CD4-positive, alpha-beta memory T cell (primary cell): Measurements from ENCODE around the gene SLC25A1. TPM values are rescaled to one million over a fixed set of nuclear protein-coding genes. Genes with fewer than 3 reads are reported as not detected.

Experiments used
- CTCF ChIA-PET: fragments of 350-600 bp; sonication (Branson Sonifier 250); formaldehyde crosslinking; loops from one replicate; lab custom pipeline; 2021; ENCODE audit warnings: inconsistent platforms; ENCODE audit not compliant: partially characterized antibody; lab: Charles Lee
- POLR2A ChIA-PET: fragments of 350-600 bp; sonication (Branson Sonifier 250); formaldehyde crosslinking; loops from one replicate; lab custom pipeline; 2021; ENCODE audit not compliant: partially characterized antibody; lab: Charles Lee
- DNase-seq, 5 donors: peaks; one replicate each; pipeline versions ENCODE4 v3.0.0 to v3.0.0-alpha.2; 2020 to 2022; ENCODE audit warnings: mixed read lengths in 1 of 5
- H3K27ac ChIP-seq: one replicate; pipeline ENCODE4 v1.7.0; 2013; ENCODE audit warnings: low read depth, low read length
- H3K27me3 ChIP-seq: 2 replicates; pipeline ENCODE4 v1.7.0; 2013; ENCODE audit warnings: mild to moderate bottlenecking, low read length, moderate library complexity; ENCODE audit not compliant: insufficient read depth
- H3K36me3 ChIP-seq: 2 replicates; pipeline ENCODE4 v1.7.0; 2013; ENCODE audit warnings: mild to moderate bottlenecking, low read length, moderate library complexity; ENCODE audit not compliant: insufficient read depth
- H3K4me1 ChIP-seq: 2 replicates; pipeline ENCODE4 v1.7.0; 2013; ENCODE audit warnings: mild to moderate bottlenecking, low read length, moderate library complexity; ENCODE audit not compliant: insufficient read depth
- H3K4me3 ChIP-seq, 2 donors: one replicate each; pipeline ENCODE4 v1.7.0; 2013; ENCODE audit warnings: low read length in 2 of 2, mild to moderate bottlenecking in 1 of 2
- H3K9me3 ChIP-seq, 2 donors: one replicate each; pipeline ENCODE4 v1.7.0; 2013; ENCODE audit warnings: low read length in 2 of 2, control low read depth in 1 of 2; ENCODE audit not compliant: control insufficient read depth in 1 of 2
- H3K27ac Mint-ChIP-seq, 7 donors: one replicate each; pipeline ENCODE4 v1.8.0; 2020 to 2021; ENCODE audit warnings: mixed read lengths in 7 of 7, mild to moderate bottlenecking in 6 of 7, inconsistent platforms in 3 of 7, moderate library complexity in 3 of 7
- H3K27me3 Mint-ChIP-seq, 2 donors: one replicate each; pipeline ENCODE4 v1.8.0; 2020 to 2021; ENCODE audit warnings: mixed read lengths in 2 of 2
- H3K36me3 Mint-ChIP-seq, 2 donors: one replicate each; pipeline ENCODE4 v1.8.0; 2020 to 2021; ENCODE audit warnings: mixed read lengths in 2 of 2, inconsistent platforms in 1 of 2, mild to moderate bottlenecking in 1 of 2
- H3K4me1 Mint-ChIP-seq, 4 donors: one replicate each; pipeline ENCODE4 v1.8.0; 2020 to 2021; ENCODE audit warnings: mixed read lengths in 4 of 4, mild to moderate bottlenecking in 1 of 4
- H3K4me3 Mint-ChIP-seq, 8 donors: one replicate each; pipeline ENCODE4 v1.8.0; 2020 to 2021; ENCODE audit warnings: mixed read lengths in 8 of 8, mild to moderate bottlenecking in 7 of 8, moderate library complexity in 6 of 8, inconsistent platforms in 3 of 8
- H3K9me3 Mint-ChIP-seq, 8 donors: one replicate each; pipeline ENCODE4 v1.8.0; 2020 to 2021; ENCODE audit warnings: mixed read lengths in 8 of 8, mild to moderate bottlenecking in 5 of 8, inconsistent platforms in 3 of 8, moderate library complexity in 1 of 8
- intact Hi-C: fragments of 100-400 bp; cut with micrococcal nuclease; formaldehyde crosslinking; loops from one replicate; pipeline ENCODE4 v1.15.1; 2023
- polyA plus RNA-seq, 2 donors: library from polyadenylated mRNA; unstranded; fragments of 300-500 nt; fragmentation: Illumina TruSeq; gene quantifications; one replicate each; pipeline ENCODE4 v1.2.3, GENCODE V29; 2021
- total RNA-seq, 2 experiments: library from RNA; stranded (reverse); gene quantifications; one replicate each; pipeline ENCODE4 v1.2.3, GENCODE V29; 2021

SLC25A1 gene
- total and polyA plus RNA-seq, 4 experiments from 2014 or later: 35.5 to 64.9 (median 39.9) TPM

DNA sequence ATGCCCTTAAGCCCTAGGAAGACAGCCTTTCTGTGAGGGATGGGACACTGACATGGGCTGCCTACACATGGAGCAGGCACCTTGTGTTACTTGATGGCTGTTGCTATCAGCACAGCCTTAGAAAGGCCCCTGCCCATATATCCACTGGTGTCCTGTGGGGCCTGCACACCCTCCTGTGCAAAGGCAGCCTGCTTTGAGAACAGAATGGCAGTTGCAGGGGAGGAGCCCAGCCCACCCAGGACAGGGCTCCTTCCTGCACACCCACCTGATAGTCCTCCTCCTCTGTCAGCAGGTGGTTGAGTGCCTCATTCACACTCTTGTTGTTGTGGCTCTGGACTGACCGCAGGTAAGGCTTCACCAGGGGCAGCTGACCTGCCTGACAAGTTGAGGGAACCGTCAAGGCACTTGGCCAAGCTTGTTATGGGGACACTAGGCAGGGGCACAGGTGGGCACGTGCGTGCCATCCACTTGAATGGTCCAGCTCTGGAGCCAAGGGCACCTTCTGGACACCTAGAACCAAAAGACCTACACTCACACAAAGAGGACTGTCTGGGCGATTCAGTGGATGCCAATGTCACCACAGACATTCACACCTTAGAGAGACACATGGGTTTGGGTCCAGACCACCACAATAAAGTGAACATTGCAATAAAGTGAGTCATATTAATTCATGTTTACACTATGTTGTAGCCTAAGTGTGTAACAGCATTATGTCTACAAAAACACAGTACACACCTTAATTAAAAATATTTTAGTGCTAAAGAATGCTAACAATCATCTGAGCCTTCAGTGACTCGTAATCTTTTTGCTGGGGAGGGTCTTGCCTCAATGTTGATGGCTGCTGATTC is 9.4 kb upstream of the SLC25A1 start:
- H3K36me3 Mint-ChIP-seq: no peaks in the 10 kb centered on the region
- Histone ChIP-seq H3K36me3 (no peaks in the 10 kb centered on the region), H3K4me1 (no peaks in the 10 kb centered on the region), H3K4me3 (no peak overlapping the region), H3K9me3 (no peaks in the 10 kb centered on the region), H3K27ac (no peak overlapping the region), H3K27me3 (no peaks in the 10 kb centered on the region)
- no peak overlapping the region for H3K4me3 Mint-ChIP-seq
- intact Hi-C loops: no loop called here
- DNase-seq: no peak
- H3K27me3 Mint-ChIP-seq: no peaks in the 10 kb centered on the region
- no peak overlapping the region for H3K27ac Mint-ChIP-seq
- H3K9me3 Mint-ChIP-seq: no peaks in the 10 kb centered on the region
- ChIA-PET CTCF (no interaction called here), POLR2A (no interaction called here)
- no peaks in the 10 kb centered on the region for H3K4me1 Mint-ChIP-seq

DNA sequence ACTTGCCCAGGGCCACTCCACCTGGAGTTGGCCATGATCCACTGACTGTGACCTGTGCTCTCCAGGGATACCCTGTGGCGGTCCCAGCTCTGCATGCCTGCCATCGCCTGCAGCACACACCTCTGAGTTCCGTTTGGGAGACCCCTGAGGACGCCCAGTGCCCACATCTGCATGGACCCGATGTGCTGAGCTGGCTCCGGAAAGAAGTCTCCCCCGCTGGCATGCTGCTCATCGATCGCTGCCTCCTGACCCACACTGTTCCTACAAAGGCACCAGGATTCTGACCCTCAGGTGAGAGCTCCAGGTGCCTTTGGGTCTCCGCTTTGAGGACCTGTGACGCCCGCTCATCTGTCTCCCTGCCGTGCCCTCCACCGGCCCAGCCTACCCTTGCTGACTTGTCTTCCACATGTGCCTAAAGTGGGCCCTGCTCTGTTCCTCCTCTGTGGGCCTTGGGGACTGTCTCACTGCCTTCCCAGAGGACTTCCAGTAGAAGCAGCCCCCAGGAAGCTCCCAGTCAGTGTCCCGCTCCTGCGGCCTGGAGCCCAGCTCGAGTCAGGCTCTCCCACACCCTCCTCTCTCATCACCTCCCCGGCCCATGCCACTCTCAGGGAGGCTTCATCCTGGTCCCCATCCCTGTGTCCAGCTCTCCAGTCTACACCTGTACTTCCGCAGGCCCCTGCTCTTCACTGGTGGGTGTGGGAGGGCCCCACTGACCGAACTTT is 5.9 kb upstream of the SLC25A1 start:
- H3K4me3 ChIP-seq: no peak overlapping the region
- no peaks in the 10 kb centered on the region for H3K36me3 ChIP-seq
- no peak overlapping the region for H3K27ac ChIP-seq
- ChIA-PET POLR2A (no interaction called here), CTCF (interaction anchor here (1.3 kb wide), 1 partner anchor 293 kb away, joined by 3 read pairs; no protein-coding TSS in a partner anchor)
- peaks cover 15% of the 10 kb centered on the region for H3K4me1 ChIP-seq
- Mint-ChIP-seq H3K27ac (peak overlapping the region in 1 of 7 donors; percentile 48), H3K27me3 (no peaks in the 10 kb centered on the region), H3K36me3 (no peaks in the 10 kb centered on the region), H3K4me1 (peaks cover 4 to 20% (median 11%) of the 10 kb centered on the region in 4 donors), H3K9me3 (no peaks in the 10 kb centered on the region), H3K4me3 (no peak overlapping the region)
- no peaks in the 10 kb centered on the region for H3K9me3 ChIP-seq
- intact Hi-C loops: no loop called here
- DNase-seq: no peak
- H3K27me3 ChIP-seq: no peaks in the 10 kb centered on the region

DNA sequence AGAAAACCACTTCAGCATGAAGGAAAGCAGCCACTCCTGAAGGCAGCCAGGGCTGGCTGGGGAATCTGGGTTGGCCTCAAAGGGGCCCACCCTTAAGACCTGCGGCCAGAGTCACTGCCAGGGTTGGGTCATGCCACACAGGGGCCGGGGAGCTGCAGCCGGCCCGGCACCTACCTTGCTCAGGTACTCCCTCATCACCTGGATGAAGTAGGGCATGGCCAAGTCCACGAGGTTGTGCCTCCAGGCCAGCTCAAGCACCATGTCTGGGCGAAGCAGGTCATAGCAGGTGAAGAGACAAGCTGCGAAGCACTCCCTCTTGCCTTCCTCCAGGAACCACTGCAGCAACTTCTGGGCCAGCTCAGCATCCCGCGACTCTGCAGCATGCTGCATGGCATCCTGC is 4.7 kb upstream of the SLC25A1 start:
- no peaks in the 10 kb centered on the region for H3K27me3 ChIP-seq
- Mint-ChIP-seq H3K27ac (no peak overlapping the region), H3K4me3 (no peak overlapping the region), H3K27me3 (no peaks in the 10 kb centered on the region), H3K9me3 (no peaks in the 10 kb centered on the region), H3K4me1 (peaks cover 4 to 24% (median 14%) of the 10 kb centered on the region in 4 donors), H3K36me3 (peaks cover 0 to 3% of the 10 kb centered on the region in 2 donors)
- peaks cover 21% of the 10 kb centered on the region for H3K4me1 ChIP-seq
- H3K27ac ChIP-seq: no peak overlapping the region
- intact Hi-C loops: no loop called here
- POLR2A ChIA-PET: no interaction called here
- CTCF ChIA-PET: interaction anchor here (1.3 to 1.7 kb wide), 2 partner anchors 38 to 294 kb away, joined by 3 to 6 read pairs; partner anchors contain the start of gene ESS2
- H3K36me3 ChIP-seq: no peaks in the 10 kb centered on the region
- no peak for DNase-seq
- H3K4me3 ChIP-seq: no peak overlapping the region
- no peaks in the 10 kb centered on the region for H3K9me3 ChIP-seq

DNA sequence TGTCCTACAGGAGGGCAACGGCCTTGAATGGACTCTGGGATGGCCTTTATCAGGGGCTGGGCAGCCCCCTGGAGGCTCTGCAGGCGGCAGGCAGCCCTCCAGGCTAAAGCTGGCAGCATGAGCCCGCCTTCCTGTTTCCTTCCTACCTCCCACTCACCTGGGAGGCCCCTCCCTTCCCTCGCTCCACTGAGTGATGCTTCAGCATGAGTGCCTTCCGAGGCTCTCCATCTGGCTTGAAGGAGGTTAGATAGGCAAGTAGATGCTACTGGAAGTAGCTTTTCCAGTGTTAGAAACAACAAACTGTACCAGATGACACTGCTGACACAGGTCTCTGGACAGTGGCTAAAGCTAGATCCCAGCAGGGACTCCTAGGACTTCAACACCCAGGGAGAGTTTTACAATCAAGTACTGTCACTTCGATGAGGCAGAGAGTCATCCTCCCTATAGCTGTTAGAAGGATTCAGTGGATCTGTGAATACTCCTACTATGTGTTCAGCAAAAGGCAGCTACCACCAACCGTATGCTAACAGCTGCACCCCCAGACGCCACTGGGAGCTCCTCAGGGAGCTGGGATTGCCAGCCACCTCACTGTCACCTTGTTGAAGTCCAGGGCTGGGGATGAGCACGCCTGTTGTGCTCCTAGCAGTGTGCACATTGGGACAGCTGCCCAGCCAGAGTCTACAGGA is 4.1 kb upstream of the SLC25A1 start:
- CTCF ChIA-PET: interaction anchor here (1.3 to 1.7 kb wide), 2 partner anchors 38 to 295 kb away, joined by 3 to 6 read pairs; partner anchors contain the start of gene ESS2
- Histone ChIP-seq H3K27me3 (no peaks in the 10 kb centered on the region), H3K4me3 (no peak overlapping the region), H3K36me3 (no peaks in the 10 kb centered on the region), H3K27ac (no peak overlapping the region), H3K4me1 (peaks cover 21% of the 10 kb centered on the region), H3K9me3 (no peaks in the 10 kb centered on the region)
- Mint-ChIP-seq H3K4me3 (peak overlapping the region in 1 of 8 donors; percentile 32), H3K36me3 (peaks cover 0 to 3% of the 10 kb centered on the region in 2 donors), H3K27ac (peak overlapping the region in 3 of 7 donors; percentile 35 to 43 (median 38)), H3K4me1 (peaks cover 4 to 24% (median 14%) of the 10 kb centered on the region in 4 donors), H3K9me3 (no peaks in the 10 kb centered on the region), H3K27me3 (no peaks in the 10 kb centered on the region)
- no peak for DNase-seq
- POLR2A ChIA-PET: no interaction called here
- intact Hi-C loops: no loop called here

DNA sequence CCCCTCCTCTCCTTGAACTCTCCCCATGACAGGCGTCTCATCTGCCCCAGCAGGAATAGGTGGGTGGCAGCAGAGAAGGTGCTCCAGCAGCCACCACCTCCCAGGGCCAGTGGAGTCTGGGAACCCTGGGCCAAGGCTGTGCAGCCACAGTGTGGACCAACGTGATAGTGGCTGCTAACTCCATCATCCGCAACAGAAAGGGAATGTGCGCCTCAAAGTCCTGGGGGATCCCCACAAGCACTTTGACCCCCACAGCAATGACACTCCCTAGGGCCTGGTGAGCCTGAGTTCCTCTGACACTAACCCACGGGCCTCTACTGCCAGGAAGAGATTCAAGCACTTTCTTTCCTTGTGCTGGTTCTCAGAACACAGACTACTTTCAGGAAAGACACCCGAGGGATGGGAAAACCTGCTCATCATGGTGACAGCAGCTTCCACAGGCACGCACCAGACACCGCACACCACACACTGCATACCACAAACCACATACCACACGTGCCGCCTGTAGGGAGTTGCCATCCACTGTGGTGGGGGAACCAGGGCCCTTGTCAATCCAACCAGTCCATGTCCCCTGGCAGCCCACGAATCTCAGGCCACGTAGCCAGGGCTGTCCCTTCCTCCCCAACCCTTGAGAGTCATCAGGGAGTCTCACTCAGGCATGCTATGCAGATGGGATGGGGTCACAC is 3.4 kb upstream of the SLC25A1 start:
- Histone ChIP-seq H3K4me1 (peaks cover 21% of the 10 kb centered on the region), H3K27ac (no peak overlapping the region), H3K4me3 (no peak overlapping the region), H3K36me3 (no peaks in the 10 kb centered on the region), H3K9me3 (no peaks in the 10 kb centered on the region), H3K27me3 (no peaks in the 10 kb centered on the region)
- peaks cover 4 to 24% (median 14%) of the 10 kb centered on the region in 4 donors for H3K4me1 Mint-ChIP-seq
- intact Hi-C loops: no loop called here
- peak overlapping the region in 2 of 8 donors; percentile 32 to 59 for H3K4me3 Mint-ChIP-seq
- peak overlapping the region in 5 of 7 donors; percentile 38 to 68 (median 59) for H3K27ac Mint-ChIP-seq
- no peak for DNase-seq
- no peaks in the 10 kb centered on the region for H3K9me3 Mint-ChIP-seq
- H3K36me3 Mint-ChIP-seq: peaks cover 0 to 3% of the 10 kb centered on the region in 2 donors
- ChIA-PET POLR2A (no interaction called here), CTCF (interaction anchor here (1.7 kb wide), 1 partner anchor 37 kb away, joined by 6 read pairs; the partner anchor contains the start of gene ESS2)
- H3K27me3 Mint-ChIP-seq: no peaks in the 10 kb centered on the region

- Mint-ChIP-seq H3K27ac (no peak overlapping the region), H3K4me1 (peaks cover 4 to 26% (median 14%) of the 10 kb centered on the region in 4 donors), H3K36me3 (peaks cover 0 to 3% of the 10 kb centered on the region in 2 donors), H3K9me3 (no peaks in the 10 kb centered on the region), H3K4me3 (peak overlapping the region in 1 of 8 donors; percentile 35), H3K27me3 (no peaks in the 10 kb centered on the region)
- no peak for DNase-seq
- Histone ChIP-seq H3K27me3 (no peaks in the 10 kb centered on the region), H3K9me3 (no peaks in the 10 kb centered on the region), H3K36me3 (no peaks in the 10 kb centered on the region), H3K27ac (no peak overlapping the region), H3K4me3 (no peak overlapping the region), H3K4me1 (peaks cover 21% of the 10 kb centered on the region)
- POLR2A ChIA-PET: no interaction called here
- intact Hi-C loops: no loop called here
- CTCF ChIA-PET: interaction anchor here (1.3 kb wide), 1 partner anchor 40 kb away, joined by 3 read pairs; no protein-coding TSS in a partner anchor
Observed at GRCh38 chr22:19180740-19181410, 2.3 kb upstream of the SLC25A1 start.
